ENCODE measurements around the gene RCC2.

The RCC2 gene

DNA sequence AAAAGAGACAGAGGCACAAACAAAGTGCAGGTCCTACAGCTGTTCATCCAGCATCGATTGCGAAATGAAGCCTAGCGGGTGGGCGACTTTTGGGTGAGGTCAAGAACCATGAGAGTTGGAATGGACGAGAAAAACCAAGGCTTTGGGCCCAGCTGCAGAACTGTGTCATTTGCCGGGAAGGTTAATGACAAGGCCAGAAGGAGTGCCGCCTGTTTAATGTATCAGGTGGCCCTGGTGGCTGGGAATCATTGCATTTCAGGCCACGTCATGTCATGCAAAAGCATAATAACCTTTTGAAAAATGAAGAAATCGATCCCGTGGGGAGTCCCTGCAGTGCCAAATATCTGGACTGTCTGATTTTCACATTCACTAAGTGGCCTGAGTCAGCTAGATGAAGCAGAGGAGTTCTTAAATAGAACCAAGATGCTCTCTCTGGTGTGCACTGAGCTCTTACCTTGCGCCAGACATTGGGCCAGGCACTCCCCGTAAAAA lies 8.1 kb upstream of the RCC2 start:
- in situ Hi-C loops (cut with MboI; ENCODE audit: low sequenced_read_pairs) = no loop called here

DNA sequence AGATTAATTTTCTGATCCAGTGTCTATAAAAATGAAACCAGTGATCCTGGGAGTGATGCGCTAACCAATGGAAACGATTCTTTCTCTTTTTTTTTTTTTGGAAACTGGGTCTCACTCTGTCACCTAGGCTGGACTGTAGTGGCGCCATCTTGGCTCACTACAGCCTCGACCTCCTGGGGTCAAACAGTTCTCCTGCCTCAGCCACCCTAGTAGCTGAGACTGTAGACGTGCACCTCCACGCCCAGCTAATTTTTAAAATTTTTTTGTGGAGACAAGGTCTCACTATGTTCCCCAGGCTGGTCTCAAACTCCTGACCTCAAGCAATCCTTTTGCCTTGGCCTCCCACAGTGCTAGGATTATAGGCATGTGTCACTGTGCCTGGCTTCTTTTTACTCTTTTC lies 3.4 kb upstream of the RCC2 start:
- in situ Hi-C loops (cut with MboI; ENCODE audit: low sequenced_read_pairs) = no loop called here

DNA sequence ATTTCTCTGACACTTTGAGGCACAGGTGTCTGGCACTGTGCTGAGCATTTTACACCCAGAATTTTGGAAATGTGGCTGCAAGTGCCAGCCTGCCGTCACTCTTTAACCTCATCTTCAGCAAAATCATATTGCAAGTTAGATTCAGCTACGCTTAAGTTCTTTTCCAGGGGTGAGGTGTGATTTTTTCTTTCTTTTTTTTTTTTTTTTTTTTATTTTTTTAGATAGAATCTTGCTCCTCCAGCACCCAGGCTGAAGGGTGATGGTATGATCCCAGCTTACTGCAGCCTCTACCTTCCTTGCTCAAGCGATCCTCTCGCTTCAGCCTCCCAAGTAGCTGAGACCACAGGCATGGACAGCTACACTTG lies 2.5 kb upstream of the RCC2 start:
- in situ Hi-C loops (cut with MboI; ENCODE audit: low sequenced_read_pairs) = no loop called here

DNA sequence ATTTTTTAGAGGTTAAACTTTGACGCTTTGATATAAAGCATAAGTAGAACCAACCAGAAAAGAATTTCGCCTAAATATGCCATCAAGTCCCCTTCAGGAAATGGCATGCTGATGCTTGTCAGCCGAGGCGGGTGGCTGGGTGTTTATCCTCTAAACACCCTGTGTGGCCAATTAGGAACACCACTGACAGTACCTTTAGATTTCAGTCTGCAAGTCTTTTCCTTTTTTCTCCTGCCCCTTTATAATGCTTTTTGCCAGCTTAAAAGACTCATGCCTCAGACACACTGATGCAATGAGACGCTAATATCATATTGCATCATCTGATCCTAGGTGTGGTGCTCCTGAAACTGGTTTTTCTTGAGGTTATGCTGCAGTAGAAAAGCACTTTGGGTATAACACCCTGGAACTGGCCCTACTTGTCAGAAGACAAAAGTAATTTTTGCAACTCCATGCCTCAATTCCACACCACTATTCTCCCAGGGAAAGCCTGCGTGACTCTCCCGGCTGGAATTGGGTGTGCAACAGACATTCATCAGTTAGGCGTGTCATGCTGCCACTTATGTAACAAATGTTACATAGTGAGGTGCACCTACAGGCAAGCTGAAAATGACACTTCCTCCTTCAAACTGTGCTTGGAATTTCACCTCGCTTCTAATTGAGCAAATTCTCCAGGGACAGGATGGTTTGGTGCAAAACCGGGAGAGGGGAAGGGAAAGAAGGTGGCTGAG lies 2.0 kb upstream of the RCC2 start:
- in situ Hi-C loops (cut with MboI; ENCODE audit: low sequenced_read_pairs) = no loop called here

DNA sequence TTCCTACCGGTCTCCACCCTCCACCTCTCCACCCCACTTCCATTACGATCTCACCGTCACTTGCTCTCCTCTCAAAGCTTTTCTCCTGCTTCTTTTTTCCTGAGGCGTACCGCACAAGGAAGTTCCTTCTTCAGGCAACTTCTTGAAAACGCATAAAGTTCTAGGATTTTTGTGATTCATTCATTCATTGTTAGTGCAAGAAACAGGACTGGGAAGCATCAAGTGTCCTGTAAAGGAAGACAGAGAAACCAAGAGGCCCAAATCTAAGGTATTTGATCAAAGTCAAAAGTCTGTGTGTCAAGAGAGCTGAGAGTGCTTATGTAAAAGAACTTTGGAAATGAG lies 1.3 kb upstream of the RCC2 start:
- in situ Hi-C loops (cut with MboI; ENCODE audit: low sequenced_read_pairs) = no loop called here

DNA sequence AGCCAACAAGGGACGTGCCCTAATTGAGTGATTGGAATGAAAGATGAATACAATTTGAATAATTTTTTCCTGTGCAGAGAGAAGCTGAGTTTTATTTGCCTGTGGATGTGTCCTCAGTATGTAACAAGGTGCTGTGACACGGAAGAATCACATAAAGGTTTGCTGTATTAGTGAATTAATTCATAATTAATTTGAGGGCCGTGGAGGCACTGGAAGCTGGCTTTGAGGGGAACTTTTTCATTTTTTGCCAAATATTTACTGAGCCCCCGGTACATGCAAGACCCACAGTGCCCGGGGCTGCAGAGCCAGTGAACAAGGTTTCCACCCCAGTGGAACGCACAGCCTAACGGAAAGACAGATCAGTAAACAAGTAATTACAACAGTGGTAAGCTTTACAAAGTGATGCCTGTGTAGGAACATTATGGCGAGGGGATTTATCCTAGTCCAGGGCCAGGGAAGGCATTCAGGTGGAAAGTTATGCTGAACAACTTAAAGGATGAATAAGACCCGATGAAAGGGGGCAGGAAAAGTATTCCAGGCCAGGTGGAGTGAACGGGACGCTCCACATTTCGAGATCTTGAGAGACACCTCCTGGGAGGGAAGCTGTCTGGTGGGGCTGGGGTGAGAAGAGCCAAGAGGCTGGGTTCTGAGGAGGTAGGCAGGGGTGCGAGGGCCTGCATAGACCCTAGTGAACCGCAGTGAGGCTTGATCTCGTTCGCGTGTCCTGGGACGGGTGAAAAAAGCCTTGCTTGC lies 773 bp upstream of the RCC2 start:
- in situ Hi-C loops (cut with MboI; ENCODE audit: low sequenced_read_pairs) = no loop called here

DNA sequence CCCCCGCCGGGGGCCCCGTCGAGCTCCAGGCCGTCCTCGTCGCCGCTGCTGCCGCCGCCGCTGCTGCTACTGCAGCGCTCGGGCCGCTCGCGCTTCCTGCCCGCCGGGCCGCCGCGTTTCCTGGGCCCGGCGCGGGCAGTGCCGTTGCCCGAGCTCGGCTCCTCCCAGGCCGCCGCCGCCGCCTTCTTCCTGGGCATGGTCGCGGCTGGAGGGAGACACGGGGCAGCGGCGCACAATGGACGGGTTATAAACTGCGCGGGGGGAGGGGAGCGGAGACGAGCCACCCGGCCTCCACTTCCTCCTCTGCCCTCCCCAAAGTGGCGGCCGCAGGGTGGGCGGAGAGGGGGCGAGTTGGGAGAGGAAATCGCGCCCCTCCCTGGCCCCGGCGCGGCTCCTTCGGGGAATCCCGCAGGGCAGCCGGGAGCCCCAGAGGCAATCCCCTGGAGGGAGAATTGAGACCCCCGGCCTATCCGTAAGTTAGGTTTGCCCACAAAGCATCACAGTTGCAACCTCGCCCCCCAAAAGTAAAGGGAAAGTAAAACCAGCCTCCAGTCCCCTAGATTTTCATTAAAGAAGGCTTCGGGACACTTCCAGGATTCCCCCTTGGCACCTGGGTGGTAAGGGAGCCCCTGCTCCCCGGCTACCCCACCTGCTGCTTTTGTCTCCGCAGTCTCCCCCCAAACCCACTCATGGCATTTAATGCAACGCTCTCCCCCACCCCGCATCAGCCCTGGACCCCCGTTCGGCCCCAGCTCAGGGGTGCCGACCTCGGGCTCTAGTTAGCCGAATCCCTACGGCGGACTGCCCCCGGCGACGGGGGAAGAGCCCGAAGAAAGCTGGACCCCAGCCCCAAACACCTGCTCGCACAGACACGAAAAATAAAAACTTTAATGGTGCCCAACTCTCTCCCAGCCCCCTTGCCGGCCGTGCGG lies 893 bp downstream of the RCC2 start:
- in situ Hi-C loops (cut with MboI; ENCODE audit: low sequenced_read_pairs) = no loop called here

DNA sequence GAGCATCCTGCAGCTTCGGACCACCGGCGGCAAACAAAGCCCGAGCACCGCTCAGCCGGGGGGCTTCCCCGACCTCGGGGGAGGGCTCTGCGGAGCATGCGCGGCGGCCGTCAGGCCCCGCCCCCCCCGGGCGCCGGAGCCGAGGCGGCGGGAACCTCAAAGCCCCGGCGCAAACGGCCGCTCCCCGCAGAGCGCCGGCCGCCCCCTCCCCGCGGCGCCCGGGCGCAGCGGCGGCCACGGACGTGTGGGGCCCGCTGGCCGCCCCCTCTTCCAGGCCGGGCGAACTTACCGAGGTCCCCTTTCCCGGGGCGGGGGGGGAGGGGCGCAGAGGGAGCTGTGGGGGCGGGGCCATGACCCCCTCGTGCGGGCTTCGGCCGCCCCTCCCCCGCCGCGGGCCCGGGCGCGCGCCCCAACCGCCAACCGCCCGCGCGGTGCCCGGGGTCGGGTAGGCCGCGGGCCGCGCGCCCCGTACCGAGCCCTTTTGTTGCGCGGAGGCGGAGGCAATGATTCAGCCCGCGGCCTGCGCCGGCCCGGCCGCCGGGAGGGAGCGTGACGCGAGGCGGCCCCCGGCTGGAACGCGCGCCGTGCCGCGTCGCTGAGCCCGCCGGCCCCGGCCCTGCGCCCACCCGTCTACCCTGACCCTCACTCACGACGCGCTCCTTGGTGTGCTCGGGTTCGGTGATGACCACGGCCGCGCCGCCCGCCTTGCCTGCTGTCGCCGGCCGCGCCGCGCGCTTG lies 1.7 kb downstream of the RCC2 start:
- in situ Hi-C loops (cut with MboI; ENCODE audit: low sequenced_read_pairs) = no loop called here

DNA sequence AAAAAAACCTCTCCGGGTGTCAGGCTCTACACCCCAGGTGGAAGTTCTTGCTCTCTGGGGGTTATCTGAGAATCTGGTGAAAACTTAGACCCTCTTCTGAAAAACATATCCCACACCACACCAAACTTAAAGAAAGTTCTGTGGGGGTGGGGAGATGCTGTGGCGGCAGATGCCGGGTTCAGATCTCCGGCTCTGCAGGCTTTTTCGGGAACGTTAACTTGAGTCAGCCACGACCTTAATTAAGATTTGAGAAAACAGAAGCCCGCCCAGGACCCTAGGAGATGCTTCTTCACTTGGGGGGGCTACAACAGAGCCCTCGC lies 2.3 kb downstream of the RCC2 start:
- in situ Hi-C loops (cut with MboI; ENCODE audit: low sequenced_read_pairs) = no loop called here

DNA sequence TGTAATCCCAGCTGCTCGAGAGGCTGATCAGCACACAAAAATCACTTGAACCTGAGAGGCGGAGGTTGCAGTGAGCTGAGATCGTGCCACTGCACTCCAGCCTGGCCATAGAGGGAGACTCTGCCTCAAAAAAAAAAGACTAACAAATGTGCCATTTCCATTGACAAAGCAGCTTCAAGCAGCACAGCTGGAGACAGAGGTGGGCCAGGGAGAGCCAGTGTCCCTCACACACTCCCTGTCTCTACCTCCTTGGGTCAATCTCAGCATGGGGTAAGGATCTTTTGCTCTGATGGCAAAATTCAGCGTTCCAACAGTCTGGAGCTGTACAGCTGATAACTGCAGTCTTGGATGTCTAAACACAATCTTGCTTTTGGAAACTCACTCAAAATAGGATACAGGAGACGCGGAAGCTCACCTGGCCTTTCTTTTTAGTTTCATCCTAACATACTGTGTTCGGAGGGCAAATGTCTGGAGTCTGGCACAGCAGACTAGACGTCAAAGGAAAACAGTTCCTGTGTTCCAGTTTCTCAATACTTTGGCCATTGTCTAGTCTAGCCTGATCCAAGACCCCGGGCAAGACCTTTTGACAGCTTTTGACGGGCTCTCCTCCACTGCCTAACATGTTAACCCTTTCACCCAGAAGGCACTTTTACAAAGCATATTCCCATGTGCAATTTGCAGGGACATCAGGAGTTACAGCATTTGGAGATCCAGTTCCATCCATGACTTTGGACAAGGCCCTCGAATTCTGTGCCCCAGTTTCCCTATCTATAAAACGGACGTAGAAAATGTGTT lies 2.9 kb downstream of the RCC2 start:
- in situ Hi-C loops (cut with MboI; ENCODE audit: low sequenced_read_pairs) = no loop called here

DNA sequence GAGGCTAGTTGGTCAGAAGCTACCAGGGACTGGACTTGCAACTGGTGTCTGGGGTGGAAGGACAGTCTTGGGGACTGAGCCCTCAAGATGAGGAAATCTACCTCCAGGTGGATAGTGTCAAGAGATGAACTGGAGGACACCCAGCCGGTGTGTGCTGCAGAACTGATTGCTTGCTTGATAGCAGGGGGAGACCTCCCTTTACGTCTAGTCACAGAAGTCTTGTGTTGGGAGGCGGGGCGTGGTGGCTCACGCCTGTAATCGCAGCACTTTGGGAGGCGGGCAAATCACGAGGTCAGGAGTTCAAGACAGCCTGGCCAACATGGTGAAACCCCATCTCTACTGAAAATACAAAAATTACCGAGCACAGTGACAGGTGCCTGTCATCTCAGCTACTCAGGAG lies 4.9 kb downstream of the RCC2 start:
- in situ Hi-C loops (cut with MboI; ENCODE audit: low sequenced_read_pairs) = no loop called here

DNA sequence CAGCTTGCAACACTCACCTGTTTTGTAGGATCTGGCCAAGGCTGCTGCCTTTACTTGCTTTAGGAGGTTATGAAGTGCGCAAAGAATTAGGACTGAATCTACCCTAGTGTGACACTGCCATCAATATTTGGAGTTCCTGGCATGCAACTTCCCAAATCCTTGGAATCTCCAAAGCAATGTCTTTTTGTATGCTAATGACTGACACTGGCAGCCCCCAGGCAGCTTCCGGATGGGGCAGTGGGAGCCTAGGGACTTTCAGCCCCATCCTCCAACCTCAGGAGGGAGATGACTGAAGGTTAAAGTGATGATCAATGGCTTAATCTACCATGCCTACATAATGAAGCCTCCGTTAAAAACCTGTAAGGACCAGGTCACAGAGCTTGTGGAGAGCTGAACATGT lies 5.5 kb downstream of the RCC2 start:
- in situ Hi-C loops (cut with MboI; ENCODE audit: low sequenced_read_pairs) = no loop called here

DNA sequence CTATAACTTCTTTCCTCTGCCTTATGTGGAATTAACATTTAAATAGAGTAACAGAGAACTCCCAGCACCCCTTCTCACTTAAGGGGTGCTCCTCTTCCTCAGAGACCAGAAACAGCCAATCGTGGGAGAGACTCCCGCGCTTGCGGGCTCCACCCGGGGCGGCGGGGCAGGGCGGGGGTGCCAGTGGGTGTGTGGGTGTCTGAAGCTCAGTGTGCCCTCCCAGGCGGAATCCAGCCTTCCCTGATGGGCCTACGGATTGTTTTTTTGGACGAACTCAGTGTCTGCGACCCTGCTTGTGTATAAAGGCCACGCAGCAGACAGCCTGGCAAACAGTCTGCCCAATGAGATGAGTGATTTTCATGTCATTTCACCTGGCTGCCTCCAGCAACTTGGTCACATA lies 6.2 kb downstream of the RCC2 start:
- in situ Hi-C loops (cut with MboI; ENCODE audit: low sequenced_read_pairs) = no loop called here

DNA sequence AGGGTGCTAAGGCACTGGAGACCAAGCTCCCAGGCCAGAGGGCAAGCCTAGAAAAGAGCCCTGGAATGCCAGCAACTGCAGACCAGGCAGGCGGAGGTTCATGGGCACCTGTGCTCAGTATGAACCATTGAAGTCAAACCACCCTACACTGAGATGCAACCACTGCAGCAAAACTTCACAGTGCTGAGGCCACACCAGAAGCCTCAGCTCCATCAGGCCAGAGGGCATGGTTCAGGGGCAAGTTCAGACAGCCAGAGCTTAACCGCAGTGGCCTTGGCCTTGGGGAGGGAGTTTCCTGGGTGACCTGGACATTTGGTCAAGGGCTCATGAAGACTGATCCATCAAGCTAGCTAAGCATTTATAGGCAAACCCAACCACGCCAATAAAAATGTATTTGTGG lies 7.1 kb downstream of the RCC2 start:
- in situ Hi-C loops (cut with MboI; ENCODE audit: low sequenced_read_pairs) = no loop called here

DNA sequence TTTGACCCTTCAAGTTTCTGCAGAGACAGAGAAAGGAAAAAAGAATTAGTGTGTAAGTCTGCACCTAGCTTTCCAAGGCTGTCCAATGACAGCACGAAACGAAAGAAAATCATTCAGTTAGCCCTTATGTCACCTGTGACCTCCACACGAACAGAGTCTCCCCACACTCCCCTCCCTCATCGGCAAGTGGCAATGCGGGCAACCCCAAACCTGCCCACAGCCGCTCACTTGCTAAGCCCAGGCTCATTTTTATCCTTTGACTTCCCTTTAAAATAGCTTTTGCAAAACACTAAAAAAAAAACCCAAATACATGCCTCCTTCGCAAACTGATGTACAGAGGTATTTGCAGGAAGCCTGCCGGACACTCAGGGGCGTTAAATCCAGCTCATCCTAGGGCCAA lies 10.3 kb downstream of the RCC2 start:
- in situ Hi-C loops (cut with MboI; ENCODE audit: low sequenced_read_pairs) = no loop called here

DNA sequence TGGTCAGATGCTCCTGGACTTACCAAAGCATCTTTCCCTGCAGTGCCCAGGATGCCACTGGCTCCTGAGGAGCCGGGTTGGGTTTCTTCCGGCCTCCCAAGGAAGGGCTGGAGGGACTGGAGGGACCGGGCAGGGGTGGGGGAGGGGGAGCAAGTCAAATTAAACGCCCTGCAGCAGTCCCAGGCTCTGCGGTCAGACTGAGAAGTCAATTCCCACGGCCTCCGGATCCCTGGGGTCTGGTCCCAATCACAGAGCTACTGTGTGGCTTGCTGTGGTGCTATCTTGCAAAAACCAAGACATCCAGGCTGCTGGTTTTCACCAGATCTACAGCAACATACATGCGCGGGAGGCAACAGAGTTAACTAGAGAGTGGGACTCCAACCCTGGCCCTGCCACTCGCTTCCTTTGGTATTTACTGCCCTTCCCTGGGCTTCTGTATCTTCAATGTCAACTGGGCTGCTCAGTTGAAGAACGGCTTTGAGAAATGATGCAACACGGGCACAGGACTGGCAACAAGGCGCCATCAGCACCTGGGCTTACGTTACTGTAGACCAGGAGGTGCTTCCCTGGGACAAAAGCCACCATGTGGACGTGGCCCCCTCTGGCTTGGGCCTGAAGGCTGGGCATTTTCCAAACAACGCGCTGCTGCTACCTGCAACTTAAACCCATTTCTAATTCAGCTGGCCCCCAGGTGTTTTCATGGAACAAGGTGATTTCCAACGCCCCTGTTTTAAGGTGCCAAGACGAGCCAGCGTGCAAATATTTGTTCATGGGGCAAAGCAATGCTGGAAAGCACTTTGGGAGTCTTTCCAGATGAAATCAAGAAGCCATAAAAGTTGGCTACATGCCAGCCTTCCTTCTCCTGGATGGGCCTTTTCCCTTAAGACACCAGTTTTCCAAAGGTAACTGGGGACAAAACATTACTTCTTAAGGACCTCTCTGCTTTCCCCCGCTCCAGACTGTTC lies 11.5 kb downstream of the RCC2 start:
- in situ Hi-C loops (cut with MboI; ENCODE audit: low sequenced_read_pairs) = no loop called here

DNA sequence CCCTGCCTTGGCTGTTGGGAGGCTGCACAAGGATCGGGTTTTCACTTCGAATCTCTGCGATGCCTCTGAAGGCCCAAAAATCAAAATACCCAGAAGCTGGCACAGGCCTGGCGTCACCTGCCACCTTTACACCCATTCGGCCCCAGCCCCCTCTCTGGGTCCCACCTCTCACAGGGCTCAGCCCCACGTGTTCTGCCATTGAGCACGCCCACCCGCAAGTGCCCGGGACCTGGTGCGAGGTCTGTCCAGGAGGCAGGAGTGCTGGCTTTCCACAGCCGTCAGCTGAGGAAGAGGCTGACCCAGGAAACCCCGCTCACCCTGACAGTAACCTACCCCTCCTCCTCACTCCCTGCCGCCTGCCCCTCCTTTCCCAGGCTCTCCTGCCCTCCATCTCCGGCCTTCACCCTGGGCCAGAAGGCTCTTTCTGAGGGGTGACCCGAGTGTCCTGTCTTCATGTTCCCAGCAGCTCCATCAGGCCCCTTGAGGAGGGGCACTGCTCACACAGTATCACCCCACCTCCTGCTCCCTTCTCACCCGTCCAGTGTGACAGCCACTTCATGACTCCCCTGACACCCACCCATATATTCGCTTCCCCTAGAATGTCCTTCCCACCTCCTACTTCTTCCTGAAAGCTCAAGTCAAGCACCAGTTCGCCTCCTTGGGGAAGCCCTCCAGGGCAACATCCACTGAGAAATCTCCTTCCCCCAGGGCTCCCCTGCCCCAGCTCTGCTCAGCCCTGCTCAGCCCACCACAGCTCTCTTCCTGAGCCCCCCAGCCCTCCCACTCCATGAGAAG lies 13.5 kb downstream of the RCC2 start:
- in situ Hi-C loops (cut with MboI; ENCODE audit: low sequenced_read_pairs) = no loop called here

DNA sequence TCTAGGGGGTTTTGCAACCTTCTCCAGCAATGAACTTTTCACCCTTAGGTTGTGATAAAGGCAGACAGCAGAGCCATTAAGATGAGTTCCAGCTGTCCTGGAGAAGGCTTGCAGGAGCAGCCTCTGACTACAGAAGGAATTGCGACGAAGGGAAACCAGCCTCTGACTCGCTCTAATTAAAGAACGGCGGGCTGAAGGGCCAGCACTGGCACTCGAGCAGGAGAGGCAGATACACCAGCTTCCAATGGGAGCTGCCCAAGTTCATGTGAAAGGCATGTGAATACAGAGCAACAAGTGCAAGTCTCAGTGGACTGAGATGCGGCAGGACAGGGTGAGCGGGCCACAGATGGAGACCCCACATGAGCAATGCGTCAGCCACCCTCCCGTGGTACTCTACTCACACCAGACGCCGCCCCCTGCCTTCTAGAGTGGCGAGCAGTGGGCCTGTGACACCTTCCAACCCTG lies 15.7 kb downstream of the RCC2 start:
- in situ Hi-C loops (cut with MboI; ENCODE audit: low sequenced_read_pairs) = no loop called here
